PC-9 (cell line): ENCODE data around the gene RAB20. TPM values are rescaled to one million over a fixed set of nuclear protein-coding genes. Genes with fewer than 3 reads are reported as not detected.

ENCODE experiments used
- BruUV-seq: library from RNA; stranded (reverse); fragments of 400-500 nt; replicated peaks from 2 replicates; lab custom pipeline; 2021; lab: Mats Ljungman, UMichigan
- CTCF ChIA-PET: fragments of 300-600 bp; sonication (Branson Sonifier 250); formaldehyde crosslinking; loops from one replicate; lab custom pipeline; 2022; ENCODE audit warnings: antibody characterized with exemption; lab: Charles Lee
- POLR2A ChIA-PET: fragments of 300-600 bp; sonication (Branson Sonifier 250); formaldehyde crosslinking; loops from one replicate; lab custom pipeline; 2022; ENCODE audit warnings: antibody characterized with exemption; ENCODE audit not compliant: unreplicated experiment; lab: Charles Lee
- DNase-seq, 2 experiments: peaks; one replicate each; pipeline versions ENCODE4 v3.0.0 to v3.0.0-alpha.2; 2015 to 2022; ENCODE audit warnings: mixed read lengths in 1 of 2
- H2AFZ ChIP-seq: fragments of 200-600 bp; sonication (generic); 2 replicates; pipeline ENCODE4 v1.8.1; 2017; ENCODE audit warnings: antibody characterized with exemption
- H3F3A ChIP-seq: fragments of 200-600 bp; sonication (generic); 2 replicates; pipeline ENCODE4 v1.8.1; 2017; ENCODE audit warnings: antibody characterized with exemption, mild to moderate bottlenecking, low read depth; ENCODE audit not compliant: insufficient read depth
- H3K27ac ChIP-seq: fragments of 200-600 bp; sonication (generic); 2 replicates; pipeline ENCODE4 v1.6.1; 2016; ENCODE audit warnings: mixed run types
- H3K27me3 ChIP-seq: fragments of 200-600 bp; sonication (generic); 2 replicates; pipeline ENCODE4 v1.6.1; 2016; ENCODE audit warnings: low read depth, mixed run types; ENCODE audit not compliant: insufficient read depth
- H3K36me3 ChIP-seq: fragments of 200-600 bp; sonication (generic); 2 replicates; pipeline ENCODE4 v1.6.1; 2016; ENCODE audit warnings: low read depth, mixed run types
- H3K4me1 ChIP-seq: fragments of 200-600 bp; sonication (generic); replicated peaks from 2 replicates; pipeline ENCODE4 v1.6.1; 2016; ENCODE audit warnings: mixed run types; ENCODE audit not compliant: insufficient read depth
- H3K4me2 ChIP-seq: fragments of 200-600 bp; sonication (generic); 2 replicates; pipeline ENCODE4 v1.6.1; 2017; ENCODE audit warnings: mixed run types
- H3K4me3 ChIP-seq: fragments of 200-600 bp; sonication (generic); 2 replicates; pipeline ENCODE4 v1.6.1; 2016; ENCODE audit warnings: mixed run types
- H3K79me2 ChIP-seq: fragments of 200-600 bp; sonication (generic); 2 replicates; pipeline ENCODE4 v1.6.1; 2017; ENCODE audit warnings: low read depth, mixed run types
- H3K9me2 ChIP-seq: fragments of 200-600 bp; sonication (generic); 2 replicates; pipeline ENCODE4 v1.8.1; 2017; ENCODE audit warnings: mild to moderate bottlenecking; ENCODE audit not compliant: insufficient read depth
- H3K9me3 ChIP-seq: fragments of 200-600 bp; sonication (generic); 2 replicates; pipeline ENCODE4 v1.8.1; 2016; ENCODE audit warnings: low read depth; ENCODE audit not compliant: insufficient read depth
- H4K20me1 ChIP-seq: fragments of 200-600 bp; sonication (generic); 2 replicates; pipeline ENCODE4 v1.8.1; 2017; ENCODE audit not compliant: insufficient read depth
- EZH2 ChIP-seq: fragments of 200-600 bp; sonication (generic); IDR thresholded peaks from 2 replicates; pipeline ENCODE4 v1.8.0; 2017; ENCODE audit warnings: antibody characterized with exemption, low read depth
- intact Hi-C: fragments of 100-400 bp; cut with micrococcal nuclease; formaldehyde crosslinking; loops from one replicate; pipeline ENCODE4 v1.10.0; 2022; ENCODE audit not compliant: unreplicated experiment
- total RNA-seq: library from RNA; stranded (reverse); gene quantifications from 2 replicates; pipeline ENCODE4 v1.2.3, GENCODE V29; 2021
- TF ChIP-seq, protein P1 (sequence below): fragments of 200-600 bp; sonication (generic); conservative IDR thresholded peaks from 2 replicates; pipeline ENCODE4 v1.6.1; 2017; ENCODE audit warnings: mixed run types, antibody characterized with exemption, mild to moderate bottlenecking, moderate library complexity

Gene RAB20
- total RNA-seq, 1 experiment from 2014 or later, result 31.9 TPM

DNA sequence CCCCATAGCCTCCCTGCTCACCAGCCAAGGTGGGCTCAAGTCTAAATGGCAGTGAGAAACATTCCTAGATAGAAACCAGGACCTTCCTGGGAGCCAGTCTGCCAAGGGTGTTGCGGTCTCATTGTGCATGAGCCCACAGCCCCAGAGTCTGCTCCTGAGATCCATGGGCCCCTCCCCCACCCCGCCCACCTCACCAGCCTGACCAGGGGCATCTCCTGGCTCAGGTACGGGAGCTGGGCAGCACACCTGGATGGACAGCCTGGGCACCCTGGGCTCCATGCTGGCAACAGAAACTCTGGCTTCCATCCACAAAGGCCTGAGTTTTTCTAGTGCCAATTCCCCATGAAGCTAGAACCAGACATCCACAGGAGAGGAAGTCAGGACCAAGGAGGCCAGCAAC is 65.6 kb downstream of the RAB20 start:
- no peak overlapping the region for H3K27ac ChIP-seq
- no TSS peak for BruUV-seq
- DNase-seq, result no peak
- peaks cover 11% of the 10 kb centered on the region; the same call in 1 of the 2 replicates for H3F3A ChIP-seq
- ChIA-PET CTCF (no interaction called here), POLR2A (no interaction called here)
- H3K79me2 ChIP-seq, result no peaks in the 10 kb centered on the region
- no peak overlapping the region for H2AFZ ChIP-seq
- peaks cover 15% of the 10 kb centered on the region for H3K4me1 ChIP-seq
- TF ChIP-seq, protein P1, sequence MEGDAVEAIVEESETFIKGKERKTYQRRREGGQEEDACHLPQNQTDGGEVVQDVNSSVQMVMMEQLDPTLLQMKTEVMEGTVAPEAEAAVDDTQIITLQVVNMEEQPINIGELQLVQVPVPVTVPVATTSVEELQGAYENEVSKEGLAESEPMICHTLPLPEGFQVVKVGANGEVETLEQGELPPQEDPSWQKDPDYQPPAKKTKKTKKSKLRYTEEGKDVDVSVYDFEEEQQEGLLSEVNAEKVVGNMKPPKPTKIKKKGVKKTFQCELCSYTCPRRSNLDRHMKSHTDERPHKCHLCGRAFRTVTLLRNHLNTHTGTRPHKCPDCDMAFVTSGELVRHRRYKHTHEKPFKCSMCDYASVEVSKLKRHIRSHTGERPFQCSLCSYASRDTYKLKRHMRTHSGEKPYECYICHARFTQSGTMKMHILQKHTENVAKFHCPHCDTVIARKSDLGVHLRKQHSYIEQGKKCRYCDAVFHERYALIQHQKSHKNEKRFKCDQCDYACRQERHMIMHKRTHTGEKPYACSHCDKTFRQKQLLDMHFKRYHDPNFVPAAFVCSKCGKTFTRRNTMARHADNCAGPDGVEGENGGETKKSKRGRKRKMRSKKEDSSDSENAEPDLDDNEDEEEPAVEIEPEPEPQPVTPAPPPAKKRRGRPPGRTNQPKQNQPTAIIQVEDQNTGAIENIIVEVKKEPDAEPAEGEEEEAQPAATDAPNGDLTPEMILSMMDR, result no peak
- TF ChIP-seq EZH2, result no peak
- H3K9me3 ChIP-seq, result no peaks in the 10 kb centered on the region
- no peaks in the 10 kb centered on the region for H3K27me3 ChIP-seq
- H3K4me2 ChIP-seq, result no peak overlapping the region
- H3K4me3 ChIP-seq, result no peak overlapping the region
- no peaks in the 10 kb centered on the region for H3K9me2 ChIP-seq
- H3K36me3 ChIP-seq, result no peaks in the 10 kb centered on the region
- no peaks in the 10 kb centered on the region for H4K20me1 ChIP-seq
- intact Hi-C loops, result no loop called here

DNA sequence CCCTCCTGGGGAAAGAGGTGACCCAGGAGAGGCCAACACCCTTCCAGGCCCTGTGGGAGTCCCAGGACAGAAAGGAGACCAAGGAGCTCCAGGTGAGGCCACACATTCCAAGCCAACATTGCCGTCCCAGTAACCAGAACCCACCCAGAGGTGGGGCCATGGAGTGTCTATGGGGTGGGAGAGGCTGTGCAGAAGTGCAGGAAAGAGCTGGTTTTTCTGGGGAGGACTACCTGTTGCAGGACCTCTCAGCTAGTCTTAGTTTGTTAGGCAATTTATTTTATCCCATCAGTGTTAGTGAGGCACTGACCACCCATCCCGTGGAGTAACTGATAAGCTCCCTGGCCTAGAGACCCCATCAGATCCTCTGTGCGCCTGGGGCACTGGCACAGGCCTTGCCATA is 66.1 kb downstream of the RAB20 start:
- H3K4me1 ChIP-seq, result peaks cover 10% of the 10 kb centered on the region
- no peaks in the 10 kb centered on the region for H3K9me3 ChIP-seq
- BruUV-seq, result no TSS peak

DNA sequence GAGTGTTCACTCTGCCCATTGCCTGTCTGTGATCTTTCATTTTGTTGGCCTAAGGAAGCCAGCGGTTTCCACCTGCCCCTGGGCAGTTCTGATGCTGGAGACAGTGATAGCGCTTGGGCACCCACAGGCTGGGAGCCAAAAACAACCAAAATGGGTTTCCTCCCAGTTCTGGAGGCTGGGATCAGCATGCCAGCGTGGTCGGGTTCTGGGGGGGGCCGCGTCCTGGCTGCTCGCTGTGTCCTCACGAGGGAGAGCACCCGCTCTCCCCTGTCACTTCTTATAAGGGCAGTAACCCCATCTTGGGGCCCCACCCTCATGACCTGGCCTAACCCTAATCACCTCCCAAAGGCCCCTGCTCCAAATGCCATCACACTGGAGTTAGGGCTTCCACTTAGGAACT is 67.9 kb downstream of the RAB20 start:
- no peak for DNase-seq
- Histone ChIP-seq H3K4me1 (no peaks in the 10 kb centered on the region), H3K79me2 (no peaks in the 10 kb centered on the region), H3K27me3 (no peaks in the 10 kb centered on the region), H3K9me3 (no peaks in the 10 kb centered on the region), H3F3A (no peaks in the 10 kb centered on the region), H3K9me2 (no peaks in the 10 kb centered on the region), H3K27ac (no peak overlapping the region), H3K36me3 (no peaks in the 10 kb centered on the region), H4K20me1 (no peaks in the 10 kb centered on the region), H2AFZ (no peak overlapping the region), H3K4me2 (no peak overlapping the region), H3K4me3 (no peak overlapping the region)
- CTCF ChIA-PET, result no interaction called here
- TF ChIP-seq, protein P1, result no peak
- no peak for TF ChIP-seq EZH2
- POLR2A ChIA-PET, result no interaction called here
- no TSS peak for BruUV-seq
- intact Hi-C loops, result no loop called here

More for the DNA sequence above, 66.1 kb downstream of the RAB20 start:
- no peak overlapping the region for H3K4me3 ChIP-seq
- H3F3A ChIP-seq, result peaks cover 10% of the 10 kb centered on the region; the same call in 1 of the 2 replicates
- H4K20me1 ChIP-seq, result no peaks in the 10 kb centered on the region
- H3K9me2 ChIP-seq, result no peaks in the 10 kb centered on the region
- intact Hi-C loops, result no loop called here
- no peaks in the 10 kb centered on the region for H3K27me3 ChIP-seq
- CTCF ChIA-PET, result no interaction called here
- no peak overlapping the region for H3K27ac ChIP-seq
- H2AFZ ChIP-seq, result no peak overlapping the region
- no peak overlapping the region for H3K4me2 ChIP-seq
- DNase-seq, result no peak
- no peaks in the 10 kb centered on the region for H3K79me2 ChIP-seq
- no peaks in the 10 kb centered on the region for H3K36me3 ChIP-seq
- TF ChIP-seq, protein P1, result no peak
- TF ChIP-seq EZH2, result no peak
- POLR2A ChIA-PET, result no interaction called here
